SH-SY5Y (cell line): ENCODE results near the gene CEMIP2.

Experiments
- GATA2 ChIP-seq: IDR thresholded peaks from 2 replicates; pipeline ENCODE4 v1.6.1; 2011; ENCODE audit warnings: mild to moderate bottlenecking, low read depth, low read length
- GATA3 ChIP-seq: IDR thresholded peaks from 2 replicates; pipeline ENCODE4 v1.6.1; 2011; ENCODE audit warnings: low read depth, mild to moderate bottlenecking, low read length, moderate library complexity

Gene CEMIP2

GRCh38 chr9:71676460-71676859 lies 91.9 kb downstream of the CEMIP2 start:
- TF ChIP-seq GATA2 (no peak), GATA3 (no peak)

GRCh38 chr9:71675857-71676165 lies 92.5 kb downstream of the CEMIP2 start:
- no peak for TF ChIP-seq GATA3
- no peak for TF ChIP-seq GATA2

DNA sequence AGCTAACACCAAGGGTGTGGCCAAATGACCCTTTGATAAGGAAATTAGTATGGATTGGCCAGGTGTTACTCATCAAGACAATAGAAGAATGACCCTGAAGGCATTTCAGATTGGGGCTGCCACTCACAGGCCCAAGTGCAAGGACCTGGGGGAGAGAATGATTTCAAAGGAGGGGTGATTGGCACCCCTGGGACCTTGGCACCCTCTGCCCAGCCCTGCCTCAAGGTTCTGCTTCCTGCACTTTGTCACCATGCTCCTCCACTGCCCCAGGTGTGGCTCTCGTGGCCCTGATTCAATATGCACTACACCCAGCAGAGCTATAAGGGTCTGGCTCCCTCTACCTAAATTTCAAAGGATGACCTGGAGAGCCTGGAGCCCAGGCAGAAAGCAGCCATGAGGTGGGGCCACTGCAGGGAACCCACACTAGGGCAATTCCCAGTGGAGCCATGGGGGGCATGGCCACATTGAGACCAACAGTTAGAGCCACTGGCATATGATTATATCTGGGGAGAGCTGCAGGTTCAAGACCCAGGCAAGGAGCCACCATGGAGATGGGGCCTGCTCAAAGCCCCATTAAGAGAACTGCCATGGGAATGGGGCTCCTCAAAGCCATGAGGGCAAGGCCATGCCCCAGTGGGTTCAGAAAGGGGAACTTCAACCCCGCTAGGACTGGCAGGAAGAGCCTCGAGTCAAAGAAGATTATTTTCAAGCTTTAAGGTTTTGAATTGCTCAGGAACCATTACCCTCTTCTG lies 93.0 kb downstream of the CEMIP2 start:
- no peak for TF ChIP-seq GATA3
- TF ChIP-seq GATA2, result no peak

DNA sequence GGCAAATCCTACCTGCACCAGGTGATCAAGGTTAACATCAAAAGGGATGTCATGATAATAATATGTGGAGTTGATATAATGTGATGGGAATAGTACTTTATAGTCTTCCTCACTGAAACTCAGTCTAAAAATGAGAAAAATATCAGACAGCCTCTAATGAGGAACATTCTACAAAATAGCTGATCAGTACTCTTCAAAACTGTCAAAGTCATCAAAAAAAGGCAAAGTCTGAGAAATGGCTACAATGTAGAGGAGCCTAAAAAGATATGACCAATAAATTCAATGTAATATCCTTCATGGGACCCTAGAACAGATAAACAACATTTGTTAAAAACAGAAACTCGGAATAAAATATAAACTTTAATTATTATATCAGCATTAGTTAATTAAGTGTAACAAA lies 95.7 kb downstream of the CEMIP2 start:
- TF ChIP-seq GATA2 (no peak), GATA3 (no peak)

GRCh38 chr9:71671289-71671688 lies 97.0 kb downstream of the CEMIP2 start:
- TF ChIP-seq GATA3 (no peak), GATA2 (no peak)

DNA sequence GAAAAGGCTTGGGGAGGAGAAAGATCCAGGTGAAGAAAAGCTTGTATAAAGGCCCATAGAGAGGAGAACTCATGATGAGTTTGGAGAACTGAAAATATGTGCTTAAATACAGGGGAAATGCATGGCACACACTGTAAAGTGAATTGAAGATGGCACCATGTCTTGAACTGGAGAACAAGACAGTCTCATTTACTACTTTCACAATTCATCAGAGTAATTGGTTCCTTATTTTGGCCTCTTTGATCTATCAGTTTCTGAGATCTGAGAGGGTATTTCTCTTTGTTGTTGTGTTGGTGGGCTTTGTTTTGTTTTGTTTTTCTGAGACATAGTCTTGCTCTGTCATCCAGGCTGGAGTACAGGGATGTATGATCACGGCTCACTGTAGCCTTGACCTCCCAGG lies 98.2 kb downstream of the CEMIP2 start:
- TF ChIP-seq GATA2, result no peak
- no peak for TF ChIP-seq GATA3

GRCh38 chr9:71669284-71669995 lies 98.9 kb downstream of the CEMIP2 start:
- TF ChIP-seq GATA3 (no peak), GATA2 (no peak)

- TF ChIP-seq GATA2 (no peak), GATA3 (no peak)
These were observed 99.6 kb downstream of the CEMIP2 start for GRCh38 chr9:71668717-71669116.

- TF ChIP-seq GATA2, result no peak
- no peak for TF ChIP-seq GATA3
These were observed 103.1 kb downstream of the CEMIP2 start for GRCh38 chr9:71665247-71665646.

GRCh38 chr9:71664566-71664965 lies 103.7 kb downstream of the CEMIP2 start:
- no peak for TF ChIP-seq GATA3
- TF ChIP-seq GATA2, result no peak

- TF ChIP-seq GATA2, result no peak
- TF ChIP-seq GATA3, result no peak
These were observed 104.3 kb downstream of the CEMIP2 start for GRCh38 chr9:71663931-71664459.

DNA sequence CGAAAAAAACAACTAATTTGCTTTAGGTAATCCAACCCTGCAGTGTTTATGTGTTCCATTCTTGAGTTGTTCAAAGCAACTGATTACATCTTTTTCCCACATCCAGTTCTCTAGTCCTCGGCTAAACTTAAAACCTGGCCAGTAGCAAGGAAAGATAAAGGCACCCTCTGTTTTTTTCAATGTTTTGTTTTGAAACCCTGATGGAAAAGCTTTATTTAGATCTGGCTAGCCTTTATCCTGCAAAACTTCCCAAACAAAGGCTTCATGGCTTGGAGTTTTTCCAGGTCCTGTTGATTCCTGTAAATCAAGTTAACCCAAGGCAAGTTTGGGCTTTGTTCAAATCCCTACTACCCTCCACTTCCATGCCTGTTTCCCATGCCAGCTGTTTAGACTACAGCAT lies 105.1 kb downstream of the CEMIP2 start:
- TF ChIP-seq GATA3, result no peak
- no peak for TF ChIP-seq GATA2

DNA sequence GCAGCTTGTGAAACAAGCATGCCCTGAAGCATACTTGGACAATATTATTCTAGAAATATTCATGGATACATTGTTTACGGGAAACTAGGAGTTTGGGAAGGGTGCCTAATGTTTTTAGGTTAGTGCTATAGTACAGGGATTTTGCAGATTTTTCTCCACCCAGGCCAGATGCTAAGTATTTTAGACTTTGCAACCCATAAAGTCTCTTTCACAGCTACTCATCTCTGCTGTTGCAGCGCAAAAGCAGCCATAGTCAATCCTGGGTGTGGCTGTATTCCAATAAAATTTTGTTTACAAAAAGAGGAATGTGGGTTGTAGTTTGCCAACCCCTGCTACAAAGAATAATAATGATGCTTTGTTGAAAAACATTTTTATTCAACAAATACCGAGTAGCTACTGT lies 106.2 kb downstream of the CEMIP2 start:
- TF ChIP-seq GATA3 (no peak), GATA2 (no peak)

GRCh38 chr9:71656496-71656895 lies 111.8 kb downstream of the CEMIP2 start:
- no peak for TF ChIP-seq GATA3
- TF ChIP-seq GATA2, result no peak

GRCh38 chr9:71655778-71656177 lies 112.5 kb downstream of the CEMIP2 start:
- TF ChIP-seq GATA3, result no peak
- TF ChIP-seq GATA2, result no peak

- TF ChIP-seq GATA2 (no peak), GATA3 (no peak)
These were observed 113.2 kb downstream of the CEMIP2 start for GRCh38 chr9:71655141-71655540.
